ENCODE data around the gene ZMYND8.

The ZMYND8 gene

DNA sequence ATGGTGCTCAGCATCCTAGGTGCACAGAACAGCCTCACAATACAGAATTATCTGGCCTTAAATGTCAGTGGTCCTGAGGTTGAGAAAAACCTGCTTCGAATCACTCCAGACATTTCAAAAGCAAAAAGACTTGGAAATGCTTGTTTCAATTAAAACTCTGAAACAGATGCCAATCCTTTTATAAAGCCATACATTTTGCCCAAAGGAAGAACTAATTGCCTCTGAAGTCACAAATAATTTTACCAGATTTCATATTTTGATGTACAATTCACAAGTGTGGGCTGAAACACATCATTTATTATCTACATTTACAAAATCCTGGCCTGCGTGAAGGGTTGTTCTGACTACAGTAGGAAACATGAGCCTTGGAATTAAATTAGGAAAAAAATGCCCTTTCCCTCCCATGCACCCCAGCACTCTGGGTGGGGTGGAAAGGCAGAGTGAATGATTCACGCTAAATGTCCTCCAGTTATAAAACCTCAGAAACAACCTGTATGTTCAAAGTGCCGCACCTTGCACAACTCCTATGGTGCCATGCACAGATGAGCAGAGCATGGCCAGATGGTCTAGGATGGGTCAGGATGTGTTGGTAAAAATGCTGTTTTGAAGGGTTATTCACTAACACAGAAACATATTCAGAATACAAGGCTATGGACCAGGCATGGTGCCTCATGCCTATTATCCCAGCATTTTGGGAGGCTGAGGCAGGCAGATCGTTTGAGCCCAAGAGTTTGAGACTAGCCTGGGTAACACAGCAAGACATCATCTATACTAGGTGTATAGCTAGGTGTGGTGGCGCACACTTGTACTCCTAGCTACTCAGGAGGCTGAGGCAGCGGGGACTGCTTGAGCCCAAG lies 87.0 kb downstream of the ZMYND8 start:
- TF ChIP-seq GATA3 (IDR thresholded peaks at IDR 0.05; ENCODE audit: low read depth, low read length) (no peak), GATA2 (IDR thresholded peaks at IDR 0.05; ENCODE audit: low read depth, low read length) (0 out of 2 replicates have a peak, but pooled peaks have one; percentile 39)

DNA sequence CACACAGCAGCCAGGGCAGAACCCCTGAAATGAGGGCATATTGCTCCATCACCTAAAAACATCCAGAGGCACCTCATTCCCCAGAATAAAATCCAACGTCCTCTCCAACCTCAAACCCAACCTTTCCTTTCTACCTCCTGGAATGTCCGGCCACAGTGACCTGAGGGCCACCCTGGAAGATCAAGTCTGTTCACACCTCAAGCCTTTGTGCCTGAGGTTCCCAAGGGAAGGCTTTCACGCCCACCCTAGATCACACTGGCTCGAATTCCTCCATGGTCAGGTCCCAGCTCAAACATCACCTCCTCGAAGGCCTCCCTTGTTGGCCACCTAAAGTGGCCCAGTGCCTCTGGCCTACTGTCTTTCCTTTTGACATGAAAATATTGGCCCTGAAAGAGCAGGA lies 88.9 kb downstream of the ZMYND8 start:
- TF ChIP-seq GATA3 (IDR thresholded peaks at IDR 0.05; ENCODE audit: low read depth, low read length) = no peak
- no peak for TF ChIP-seq GATA2 (IDR thresholded peaks at IDR 0.05; ENCODE audit: low read depth, low read length)

GRCh38 chr20:47266847-47267515 lies 89.5 kb downstream of the ZMYND8 start:
- TF ChIP-seq GATA3 (IDR thresholded peaks at IDR 0.05; ENCODE audit: low read depth, low read length) = no peak
- no peak for TF ChIP-seq GATA2 (IDR thresholded peaks at IDR 0.05; ENCODE audit: low read depth, low read length)

- TF ChIP-seq GATA3 (IDR thresholded peaks at IDR 0.05; ENCODE audit: low read depth, low read length) = no peak
- no peak for TF ChIP-seq GATA2 (IDR thresholded peaks at IDR 0.05; ENCODE audit: low read depth, low read length)
Measured at GRCh38 chr20:47265984-47266383, 90.5 kb downstream of the ZMYND8 start.

GRCh38 chr20:47265214-47265613 lies 91.3 kb downstream of the ZMYND8 start:
- TF ChIP-seq GATA2 (IDR thresholded peaks at IDR 0.05; ENCODE audit: low read depth, low read length) (no peak), GATA3 (IDR thresholded peaks at IDR 0.05; ENCODE audit: low read depth, low read length) (no peak)

DNA sequence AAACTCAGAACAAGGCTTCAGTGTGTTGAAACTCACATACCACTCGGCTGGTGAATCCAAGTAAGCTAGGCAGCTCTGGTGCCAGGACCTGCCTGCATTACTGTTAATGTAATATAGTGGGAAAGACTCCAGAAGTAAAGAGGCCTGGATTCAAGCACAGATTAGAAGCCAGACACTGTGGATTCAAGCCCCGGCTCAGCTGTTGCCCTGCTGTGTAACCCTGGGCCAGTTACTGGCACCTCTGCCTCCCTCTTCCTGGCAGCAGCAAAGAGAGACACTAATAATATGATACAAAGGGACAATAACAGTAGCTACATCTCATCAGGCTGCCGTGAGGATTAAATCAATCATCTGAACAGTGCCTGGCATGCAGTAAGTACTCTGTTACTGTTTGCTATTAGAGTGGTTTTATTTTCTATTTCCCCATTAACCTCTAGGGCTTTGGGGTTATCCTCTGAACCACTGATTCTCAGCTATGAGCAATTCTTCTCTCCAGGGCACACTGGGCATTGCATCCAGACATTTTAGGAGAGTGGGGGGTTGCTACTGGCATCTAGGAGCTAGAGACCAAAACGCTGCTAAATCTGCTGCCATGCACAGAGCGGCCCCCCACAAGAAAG lies 92.9 kb downstream of the ZMYND8 start:
- TF ChIP-seq GATA2 (IDR thresholded peaks at IDR 0.05; ENCODE audit: low read depth, low read length) = peak; percentile 87
- 0 out of 2 replicates have a peak, but pooled peaks have one; percentile 29 for TF ChIP-seq GATA3 (IDR thresholded peaks at IDR 0.05; ENCODE audit: low read depth, low read length)

GRCh38 chr20:47263080-47263464 lies 93.4 kb downstream of the ZMYND8 start:
- TF ChIP-seq GATA2 (IDR thresholded peaks at IDR 0.05; ENCODE audit: low read depth, low read length) (no peak), GATA3 (IDR thresholded peaks at IDR 0.05; ENCODE audit: low read depth, low read length) (no peak)

- TF ChIP-seq GATA2 (IDR thresholded peaks at IDR 0.05; ENCODE audit: low read depth, low read length) = no peak
- no peak for TF ChIP-seq GATA3 (IDR thresholded peaks at IDR 0.05; ENCODE audit: low read depth, low read length)
Measured at GRCh38 chr20:47262365-47263013, 94.0 kb downstream of the ZMYND8 start.

DNA sequence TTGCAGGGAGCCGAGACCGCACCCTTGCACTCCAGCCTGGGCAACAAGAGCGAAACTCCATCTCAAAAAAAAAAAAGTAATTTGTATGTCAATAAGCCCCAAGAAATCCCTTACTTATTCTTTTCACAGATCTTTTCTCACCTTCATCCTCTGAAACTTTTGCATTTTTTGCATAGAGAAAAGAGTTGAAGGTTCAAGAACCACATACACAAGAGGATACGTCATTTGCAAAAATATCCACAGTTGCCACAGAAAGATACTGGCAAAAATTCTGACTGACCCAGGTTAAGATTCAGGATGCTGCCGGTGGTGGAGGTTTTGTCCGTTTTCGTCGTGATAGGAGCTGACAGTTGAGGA lies 94.5 kb downstream of the ZMYND8 start:
- TF ChIP-seq GATA2 (IDR thresholded peaks at IDR 0.05; ENCODE audit: low read depth, low read length) = no peak
- TF ChIP-seq GATA3 (IDR thresholded peaks at IDR 0.05; ENCODE audit: low read depth, low read length) = no peak

DNA sequence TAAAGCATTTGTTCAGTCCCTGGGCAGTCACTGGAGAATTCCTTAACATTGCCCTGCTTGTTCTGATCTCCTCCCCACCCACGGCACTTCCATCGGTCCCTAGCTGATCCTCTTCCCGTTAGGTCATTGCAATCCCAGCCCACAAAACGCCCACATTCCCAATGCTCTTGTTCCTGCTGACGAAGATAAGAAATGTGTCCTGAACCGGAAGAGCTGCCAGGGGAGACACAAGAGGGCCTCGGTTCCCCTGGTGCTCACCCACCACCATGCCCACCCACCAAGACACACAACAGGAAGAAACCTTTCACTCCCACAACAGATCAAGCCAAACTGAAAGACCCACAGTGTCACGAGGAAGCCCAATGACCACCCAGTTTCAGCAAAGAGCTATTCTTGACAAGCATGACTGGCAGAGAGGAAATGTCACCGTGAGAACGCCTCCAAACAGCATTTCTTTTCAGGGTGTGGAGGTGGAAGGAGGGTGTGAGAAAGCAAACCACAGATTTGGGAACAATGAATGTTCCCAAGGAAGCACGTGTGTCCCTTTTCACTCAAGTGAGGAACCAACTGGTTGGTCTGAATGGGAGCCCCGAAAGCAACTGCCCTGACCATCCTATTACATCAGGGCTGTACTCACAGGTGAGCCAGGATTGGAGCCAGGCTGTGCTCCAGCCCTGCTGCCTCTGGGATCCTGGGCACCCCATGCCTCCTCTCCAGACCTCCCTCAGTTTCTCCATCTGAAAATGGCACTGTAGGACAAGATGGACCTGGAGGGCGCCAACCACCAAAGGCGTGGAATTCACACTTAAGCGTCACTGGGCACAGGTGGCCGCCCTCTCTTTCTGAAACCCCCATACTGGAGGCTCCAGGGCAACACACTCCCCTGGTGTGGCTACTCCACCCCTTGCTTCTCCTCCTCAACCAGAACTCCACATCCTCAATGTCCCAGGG lies 97.5 kb downstream of the ZMYND8 start:
- TF ChIP-seq GATA3 (IDR thresholded peaks at IDR 0.05; ENCODE audit: low read depth, low read length) (no peak), GATA2 (IDR thresholded peaks at IDR 0.05; ENCODE audit: low read depth, low read length) (no peak)

DNA sequence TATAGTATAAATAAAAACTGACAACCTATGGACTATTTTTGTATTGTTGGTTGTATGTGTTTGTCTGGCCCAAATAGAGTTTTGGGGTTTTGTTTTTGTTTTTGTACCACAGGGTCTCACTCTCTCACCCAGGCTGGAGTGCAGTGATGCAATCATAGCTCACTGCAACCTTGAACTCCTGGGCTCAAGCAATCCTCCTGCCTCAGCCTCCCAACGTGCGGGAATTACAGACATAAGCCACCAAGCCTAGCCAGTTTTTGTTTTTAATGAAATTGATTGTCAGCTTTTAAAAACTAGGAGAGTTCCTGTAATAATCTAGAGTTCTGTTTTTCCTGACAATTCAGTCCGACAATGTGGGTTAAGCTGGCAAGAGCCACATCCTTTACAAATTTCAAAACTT lies 98.7 kb downstream of the ZMYND8 start:
- no peak for TF ChIP-seq GATA3 (IDR thresholded peaks at IDR 0.05; ENCODE audit: low read depth, low read length)
- TF ChIP-seq GATA2 (IDR thresholded peaks at IDR 0.05; ENCODE audit: low read depth, low read length) = no peak

GRCh38 chr20:47257256-47257655 lies 99.2 kb downstream of the ZMYND8 start:
- TF ChIP-seq GATA2 (IDR thresholded peaks at IDR 0.05; ENCODE audit: low read depth, low read length) (no peak), GATA3 (IDR thresholded peaks at IDR 0.05; ENCODE audit: low read depth, low read length) (no peak)

GRCh38 chr20:47256668-47257236 lies 99.7 kb downstream of the ZMYND8 start:
- TF ChIP-seq GATA2 (IDR thresholded peaks at IDR 0.05; ENCODE audit: low read depth, low read length) = no peak
- TF ChIP-seq GATA3 (IDR thresholded peaks at IDR 0.05; ENCODE audit: low read depth, low read length) = no peak

Measured in SH-SY5Y (cell line).